ENCODE results near the gene TBC1D30. TPM values are rescaled to one million over a fixed set of nuclear protein-coding genes. Genes with fewer than 3 reads are reported as not detected.

Gene TBC1D30
- total RNA-seq, 2 experiments from 2014 or later, result 0.40 to 0.72 TPM

- Mint-ChIP-seq H3K27ac (peak overlapping the region; percentile 7), H3K4me1 (ENCODE audit: low read depth) (peaks cover 13% of the 10 kb centered on the region), H3K27me3 (peaks cover 1% of the 10 kb centered on the region), H3K9me3 (peaks cover 2% of the 10 kb centered on the region), H3K4me3 (peak overlapping the region; percentile 4), H3K36me3 (ENCODE audit: low read depth) (no peaks in the 10 kb centered on the region)
- DNase-seq (no peak), ATAC-seq (peak; percentile 39)
- intact Hi-C loops (cut with micrococcal nuclease), result no loop called here
- CTCF ChIA-PET, result interaction anchor here (1.0 to 1.8 kb wide), 3 partner anchors 82 to 88 kb away, joined by 3 to 6 read pairs (median 6); no protein-coding TSS in a partner anchor
- no peak for TF ChIP-seq CTCF (IDR thresholded peaks at IDR 0.05)
- POLR2A ChIA-PET, result no interaction called here
Measured at GRCh38 chr12:64883264-64884163, 59.1 kb downstream of the TBC1D30 start.

GRCh38 chr12:64884164-64884542 is 59.7 kb downstream of the TBC1D30 start:
- TF ChIP-seq CTCF (IDR thresholded peaks at IDR 0.05), result no peak
- POLR2A ChIA-PET, result no interaction called here
- DNase-seq, result no peak
- H3K36me3 Mint-ChIP-seq (ENCODE audit: low read depth), result no peaks in the 10 kb centered on the region
- ATAC-seq, result no peak
- H3K27me3 Mint-ChIP-seq, result peaks cover 1% of the 10 kb centered on the region
- peaks cover 2% of the 10 kb centered on the region for H3K9me3 Mint-ChIP-seq
- H3K4me1 Mint-ChIP-seq (ENCODE audit: low read depth), result peaks cover 12% of the 10 kb centered on the region
- no peak overlapping the region for H3K27ac Mint-ChIP-seq
- H3K4me3 Mint-ChIP-seq, result no peak overlapping the region
- intact Hi-C loops (cut with micrococcal nuclease), result no loop called here
- CTCF ChIA-PET, result interaction anchor here (1.2 kb wide), 1 partner anchor 82 kb away, joined by 6 read pairs; no protein-coding TSS in a partner anchor

- intact Hi-C loops (cut with micrococcal nuclease), result no loop called here
- no peak for TF ChIP-seq CTCF (IDR thresholded peaks at IDR 0.05)
- no peak for DNase-seq
- Mint-ChIP-seq H3K36me3 (ENCODE audit: low read depth) (no peaks in the 10 kb centered on the region), H3K27me3 (peaks cover 1% of the 10 kb centered on the region), H3K9me3 (peaks cover 2% of the 10 kb centered on the region), H3K27ac (no peak overlapping the region), H3K4me3 (no peak overlapping the region), H3K4me1 (ENCODE audit: low read depth) (peaks cover 12% of the 10 kb centered on the region)
- ChIA-PET CTCF (interaction anchor here (1.2 kb wide), 1 partner anchor 83 kb away, joined by 6 read pairs; no protein-coding TSS in a partner anchor), POLR2A (no interaction called here)
- ATAC-seq, result no peak
Measured at GRCh38 chr12:64884728-64885127, 60.3 kb downstream of the TBC1D30 start.

- CTCF ChIA-PET, result interaction anchor here (0.9 to 2.9 kb wide), 14 partner anchors 8 to 1216 kb away, joined by 3 to 34 read pairs (median 7); no protein-coding TSS in a partner anchor
- POLR2A ChIA-PET, result no interaction called here
Measured at GRCh38 chr12:64889434-64890216, 65.2 kb downstream of the TBC1D30 start.

More at GRCh38 chr12:64889434-64890216, 65.2 kb downstream of the TBC1D30 start:
- H3K27me3 Mint-ChIP-seq, result peaks cover 15% of the 10 kb centered on the region
- DNase-seq (no peak), ATAC-seq (no peak)
- peaks cover 9% of the 10 kb centered on the region for H3K4me1 Mint-ChIP-seq (ENCODE audit: low read depth)
- no peaks in the 10 kb centered on the region for H3K36me3 Mint-ChIP-seq (ENCODE audit: low read depth)
- no peaks in the 10 kb centered on the region for H3K9me3 Mint-ChIP-seq
- intact Hi-C loops (cut with micrococcal nuclease), result loop anchor here (5.0 to 10.0 kb wide), 4 partner anchors 233 to 1218 kb away; partner anchors contain the start of gene WIF1
- H3K27ac Mint-ChIP-seq, result no peak overlapping the region
- no peak for TF ChIP-seq CTCF (IDR thresholded peaks at IDR 0.05)
- H3K4me3 Mint-ChIP-seq, result no peak overlapping the region
